GM19023 (cell line): ENCODE measurements around the gene CSNK1G2.

Experiments
- ATAC-seq: cut with Tn5 transposase; IDR thresholded peaks from one replicate; pipeline ENCODE4 v1.9.1; 2021; ENCODE audit warnings: mild to moderate bottlenecking, moderate library complexity; ENCODE audit not compliant: unreplicated experiment

CSNK1G2 gene

DNA sequence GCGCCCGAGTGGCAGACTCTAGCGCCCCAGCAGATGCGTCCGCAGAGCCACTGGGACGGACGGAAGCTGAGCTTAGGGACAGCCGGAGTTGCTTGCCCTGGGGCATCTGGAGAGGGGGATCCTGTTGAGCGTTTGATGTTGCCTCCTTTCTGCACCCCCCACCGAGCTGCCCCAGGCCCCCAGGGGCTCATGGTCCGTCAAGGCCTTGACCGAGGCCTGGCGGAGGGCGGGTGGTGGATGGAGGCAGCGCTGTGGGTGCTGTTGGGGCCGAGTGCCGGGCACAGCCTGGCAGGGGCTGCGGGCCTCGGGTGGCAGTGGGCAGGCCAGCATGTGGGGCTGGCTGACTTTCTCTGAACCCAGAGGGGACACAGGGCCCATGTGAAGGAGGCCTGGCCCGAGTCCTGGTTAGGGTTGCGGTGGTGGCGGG, 2.7 kb downstream of the CSNK1G2 start:
- no peak for ATAC-seq

DNA sequence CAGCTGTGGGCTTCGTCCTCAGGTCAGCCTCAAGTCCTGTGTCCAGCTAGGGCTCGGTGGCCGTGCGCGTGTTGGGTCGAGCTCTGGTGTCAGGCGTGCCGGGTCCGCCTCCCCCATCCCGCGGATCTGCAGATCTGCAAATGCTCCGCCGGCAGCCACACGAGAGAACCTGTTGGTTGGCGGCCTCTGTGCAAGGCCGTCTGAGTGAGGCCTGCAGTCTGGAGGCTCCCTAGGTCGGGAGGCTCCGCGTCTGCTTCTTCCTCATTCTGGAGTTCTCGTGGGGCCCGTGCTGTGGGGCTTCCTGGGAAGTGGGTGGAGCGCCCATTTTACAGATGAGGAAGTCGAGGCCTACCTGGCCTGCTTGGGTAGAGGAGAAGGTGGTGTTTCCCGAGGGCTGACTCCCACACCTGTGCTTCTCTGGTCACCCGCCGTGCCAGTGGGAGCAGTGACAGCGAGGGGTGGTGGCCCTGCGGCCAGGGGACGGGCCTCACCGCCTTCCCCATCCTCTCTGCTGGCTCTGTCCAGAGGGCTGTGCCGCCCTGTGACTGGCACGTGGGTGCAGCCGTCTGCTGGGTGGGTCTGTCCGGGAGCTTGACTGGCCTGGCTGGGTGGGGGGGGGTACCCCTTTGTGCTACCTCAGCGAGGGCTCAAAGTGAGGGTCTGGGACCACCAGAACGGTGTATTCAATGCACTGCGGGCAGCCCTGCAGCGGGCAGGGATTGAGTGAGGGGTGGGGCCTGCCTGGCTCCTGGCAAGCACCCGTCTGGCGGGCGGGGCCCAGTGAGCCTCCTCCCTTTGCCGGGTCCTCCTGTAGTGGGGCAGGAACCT, 3.3 kb downstream of the CSNK1G2 start:
- no peak for ATAC-seq

DNA sequence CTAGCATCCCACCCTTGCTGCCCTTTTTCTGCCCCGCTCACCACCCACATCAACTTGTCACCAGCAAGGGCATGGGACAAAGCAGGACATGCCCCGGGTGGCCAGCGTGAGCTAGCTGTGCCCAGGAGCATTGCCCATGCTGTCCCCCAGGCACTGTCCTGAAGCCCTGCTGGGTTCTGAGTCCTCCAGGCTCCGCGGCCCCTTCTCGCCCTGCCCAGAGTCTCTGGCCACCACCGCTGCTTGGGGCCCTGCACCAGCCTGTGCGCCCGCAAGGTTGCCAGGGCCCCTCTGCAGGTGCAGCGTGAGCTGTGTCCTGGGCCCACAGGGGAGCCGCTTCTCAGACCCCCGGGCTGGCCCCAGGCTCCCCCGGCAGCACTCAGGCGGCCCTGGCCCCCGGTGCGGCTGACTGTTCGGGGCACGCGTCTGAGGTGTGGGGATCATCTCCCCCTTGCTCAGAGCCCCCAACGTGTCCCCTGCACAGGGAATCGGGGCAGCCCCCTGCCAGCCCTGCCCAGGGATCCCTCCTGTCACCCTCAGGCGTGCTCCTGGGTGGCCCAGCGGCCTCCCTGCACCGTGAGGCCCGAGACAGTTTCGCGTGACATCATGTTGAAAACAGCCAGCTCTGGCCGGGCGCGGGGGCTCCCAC, 4.1 kb downstream of the CSNK1G2 start:
- ATAC-seq = no peak

DNA sequence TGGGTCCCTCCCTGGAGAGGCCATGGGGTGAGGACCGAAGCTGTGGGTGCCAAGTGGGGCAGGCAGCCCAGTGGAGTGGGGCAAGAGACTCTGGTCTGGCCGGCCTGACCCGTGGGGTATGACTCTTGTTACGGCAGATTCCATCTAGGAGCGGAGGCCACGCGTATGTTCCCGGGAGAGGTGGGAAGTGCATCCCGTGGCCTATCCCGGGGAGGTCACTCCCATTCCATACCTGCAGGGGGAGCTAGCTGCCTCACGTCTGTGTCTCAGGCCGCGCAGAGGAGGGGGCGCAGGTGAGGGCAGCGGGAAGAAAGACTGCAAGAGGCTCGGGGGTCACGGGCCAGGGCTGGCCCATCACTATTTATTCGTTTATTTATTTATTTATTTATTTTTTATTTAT, 4.9 kb downstream of the CSNK1G2 start:
- ATAC-seq = no peak

DNA sequence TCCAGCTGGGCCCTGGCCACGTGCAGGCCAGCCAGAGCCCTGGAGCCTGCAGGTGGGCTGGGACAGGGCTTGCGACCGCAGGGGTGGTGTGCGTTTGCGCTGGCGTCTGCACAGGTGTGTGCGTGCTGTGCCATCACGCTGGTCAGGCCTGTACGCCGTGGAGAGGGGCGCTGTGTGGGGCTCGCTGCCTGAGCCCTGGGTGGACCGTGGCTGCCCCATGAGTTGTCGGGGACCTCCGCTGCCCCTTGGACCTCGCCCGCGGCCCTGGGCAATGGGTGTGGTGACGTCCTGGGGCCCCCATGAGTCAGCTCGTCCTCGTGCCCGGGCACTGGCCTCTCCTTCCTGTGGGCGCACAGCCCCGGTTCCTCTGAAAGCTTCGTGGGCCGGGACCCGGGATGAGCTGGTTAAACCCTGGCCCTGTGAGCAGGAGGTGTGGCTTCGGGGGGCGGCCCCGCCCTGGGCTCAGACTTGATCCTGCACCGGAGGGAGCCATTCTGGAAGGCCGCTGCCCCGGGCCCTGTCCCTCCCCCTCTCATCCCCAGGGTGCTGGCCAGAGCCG, 6.8 kb downstream of the CSNK1G2 start:
- ATAC-seq = no peak

DNA sequence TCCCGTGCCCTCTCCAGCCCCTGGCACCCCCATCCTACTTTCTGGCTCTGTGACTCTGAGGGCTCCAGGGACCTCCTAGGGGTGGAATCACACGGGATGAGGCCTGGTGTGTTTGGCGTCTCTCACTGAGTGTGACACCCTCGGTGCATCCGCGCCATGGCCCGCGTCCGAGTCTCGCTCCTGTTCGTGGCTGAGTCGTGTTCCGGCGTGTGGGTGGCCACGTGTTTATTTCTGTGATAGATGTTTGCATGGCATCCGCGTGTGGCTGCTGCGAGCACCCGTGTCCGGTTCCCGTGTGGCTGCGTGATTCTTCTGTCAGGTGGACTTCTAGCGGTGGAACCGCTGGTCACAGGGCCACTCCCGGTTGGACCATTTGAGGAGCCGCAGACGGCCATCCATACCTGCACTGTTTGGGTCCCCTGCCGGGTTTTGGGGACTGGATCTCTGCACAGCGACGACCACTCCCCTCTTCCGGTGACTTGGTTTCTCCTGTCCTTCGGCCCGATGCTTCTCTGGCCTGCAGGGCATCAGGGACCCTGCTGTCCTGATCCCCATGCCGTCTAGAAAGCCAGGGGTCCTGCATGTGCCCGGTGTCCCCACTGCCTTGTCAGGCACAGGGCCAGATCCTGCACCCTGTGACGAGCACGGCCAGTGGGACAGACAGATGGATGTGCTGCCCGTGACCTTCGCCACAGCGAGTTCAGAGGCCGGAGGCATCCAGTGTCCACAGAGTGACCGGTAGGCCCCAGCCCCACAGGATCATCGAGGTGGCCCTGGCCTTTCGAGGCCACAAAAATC, 8.5 kb downstream of the CSNK1G2 start:
- no peak for ATAC-seq

DNA sequence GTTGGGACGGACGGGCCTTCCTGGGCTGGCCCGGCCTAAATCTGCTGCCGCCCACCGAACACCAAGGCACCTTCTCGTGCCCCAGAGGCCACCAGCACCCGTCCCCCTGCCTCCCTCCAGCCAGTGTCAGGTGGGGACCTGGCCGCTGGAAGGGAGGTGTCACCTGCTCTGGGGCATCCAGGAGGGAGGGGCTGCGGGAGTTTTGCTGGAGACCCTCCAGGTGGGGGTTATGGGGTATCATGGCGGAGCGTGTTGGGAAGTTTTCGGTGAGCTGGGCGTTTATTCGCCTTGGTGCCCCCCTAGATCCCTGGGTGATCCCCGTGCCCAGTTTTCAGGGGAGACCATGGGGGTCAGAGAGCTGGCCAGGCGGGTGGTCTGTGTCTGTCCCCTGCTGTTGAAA, 9.7 kb downstream of the CSNK1G2 start:
- ATAC-seq = no peak

DNA sequence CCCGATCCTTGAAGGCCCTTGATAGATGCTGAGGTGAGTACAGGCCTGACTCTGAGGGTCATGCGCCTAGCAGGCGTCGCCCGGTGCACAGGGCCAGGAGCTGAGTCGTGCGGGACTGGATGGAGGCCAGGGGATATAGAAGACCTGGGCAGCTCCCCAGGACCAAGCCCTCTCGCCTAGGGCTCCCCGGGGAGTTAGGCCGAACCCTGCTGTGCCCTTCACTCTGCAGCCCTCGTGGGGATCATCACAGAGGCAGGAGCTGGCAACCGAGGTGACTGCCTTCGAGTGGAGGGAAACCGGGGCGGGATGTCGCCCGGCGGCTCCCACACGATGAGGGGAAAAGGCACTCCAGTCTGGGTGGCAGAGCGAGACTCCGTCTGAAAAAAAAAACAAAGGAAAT, 11.7 kb downstream of the CSNK1G2 start:
- ATAC-seq = no peak

DNA sequence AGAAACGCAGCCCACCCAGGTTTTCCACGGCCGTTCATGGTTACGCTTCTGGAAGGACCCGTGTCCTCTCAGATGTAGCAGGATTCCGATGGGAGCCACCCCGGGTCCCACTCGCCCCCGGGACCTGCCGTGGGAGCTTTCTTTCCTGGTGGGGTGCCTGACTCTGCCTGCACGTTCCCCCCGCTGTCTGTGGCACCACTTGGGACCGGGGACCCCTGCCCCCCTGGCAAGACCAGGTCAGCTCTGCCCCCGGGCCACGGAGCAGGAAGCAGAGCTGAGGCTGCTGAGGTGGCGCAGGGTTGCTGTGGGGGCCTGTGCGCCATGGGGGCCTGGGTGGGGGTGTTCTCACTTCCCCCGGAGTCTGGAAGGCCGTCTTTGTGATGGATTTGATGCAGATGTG, 12.1 kb downstream of the CSNK1G2 start:
- ATAC-seq = no peak

DNA sequence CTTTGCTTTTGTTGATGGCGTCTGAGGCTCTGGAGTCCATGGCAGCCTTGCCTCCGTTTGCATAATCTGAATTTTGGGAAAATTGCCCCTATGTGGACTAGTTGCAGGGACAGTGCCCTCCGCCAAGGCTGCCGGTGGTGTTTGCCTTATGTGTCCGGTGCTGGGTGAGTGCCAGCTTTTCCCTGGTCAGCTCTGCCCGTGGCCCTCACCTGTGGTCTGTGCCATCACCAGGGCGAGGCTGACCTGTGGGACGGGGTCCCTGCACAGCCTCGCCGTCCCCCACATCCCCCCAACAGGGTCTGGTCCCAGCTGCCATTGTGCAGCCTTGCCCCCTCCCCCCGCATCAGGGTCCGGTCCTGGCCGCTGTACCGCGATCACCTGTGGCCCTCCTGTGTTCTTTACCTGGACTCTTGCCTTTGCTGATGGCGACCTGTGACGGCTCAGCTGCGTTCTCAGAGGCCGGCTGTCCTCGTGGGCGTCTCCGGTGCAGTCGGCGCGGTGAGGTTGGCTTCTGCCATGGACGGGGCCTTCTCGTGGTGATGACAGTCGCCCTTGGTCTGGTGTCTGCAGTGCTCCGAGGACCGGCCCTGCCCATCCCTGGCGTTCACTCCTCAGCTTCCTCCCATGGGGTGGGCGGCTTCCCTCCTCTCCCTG, 12.6 kb downstream of the CSNK1G2 start:
- no peak for ATAC-seq

DNA sequence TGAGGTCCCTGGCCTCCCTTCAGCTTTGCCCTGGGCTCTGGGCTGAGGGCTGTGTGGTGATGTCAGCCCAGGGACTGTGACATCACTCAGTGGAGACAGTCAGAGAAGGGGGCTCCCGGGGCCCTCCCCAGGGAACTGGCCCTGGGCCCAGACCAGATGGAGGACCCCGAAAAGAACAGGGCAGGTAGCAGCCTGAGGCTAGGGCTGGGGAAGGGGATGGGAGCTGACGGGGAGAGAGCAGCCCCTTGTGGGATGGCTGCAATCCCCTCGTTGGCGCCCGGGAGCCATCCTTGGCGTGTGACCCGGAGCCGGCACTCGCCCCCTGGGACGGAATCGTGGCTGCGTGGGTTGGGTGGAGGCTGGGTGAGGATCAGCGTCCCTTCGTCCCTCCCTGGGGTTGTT, 13.6 kb downstream of the CSNK1G2 start:
- no peak for ATAC-seq

DNA sequence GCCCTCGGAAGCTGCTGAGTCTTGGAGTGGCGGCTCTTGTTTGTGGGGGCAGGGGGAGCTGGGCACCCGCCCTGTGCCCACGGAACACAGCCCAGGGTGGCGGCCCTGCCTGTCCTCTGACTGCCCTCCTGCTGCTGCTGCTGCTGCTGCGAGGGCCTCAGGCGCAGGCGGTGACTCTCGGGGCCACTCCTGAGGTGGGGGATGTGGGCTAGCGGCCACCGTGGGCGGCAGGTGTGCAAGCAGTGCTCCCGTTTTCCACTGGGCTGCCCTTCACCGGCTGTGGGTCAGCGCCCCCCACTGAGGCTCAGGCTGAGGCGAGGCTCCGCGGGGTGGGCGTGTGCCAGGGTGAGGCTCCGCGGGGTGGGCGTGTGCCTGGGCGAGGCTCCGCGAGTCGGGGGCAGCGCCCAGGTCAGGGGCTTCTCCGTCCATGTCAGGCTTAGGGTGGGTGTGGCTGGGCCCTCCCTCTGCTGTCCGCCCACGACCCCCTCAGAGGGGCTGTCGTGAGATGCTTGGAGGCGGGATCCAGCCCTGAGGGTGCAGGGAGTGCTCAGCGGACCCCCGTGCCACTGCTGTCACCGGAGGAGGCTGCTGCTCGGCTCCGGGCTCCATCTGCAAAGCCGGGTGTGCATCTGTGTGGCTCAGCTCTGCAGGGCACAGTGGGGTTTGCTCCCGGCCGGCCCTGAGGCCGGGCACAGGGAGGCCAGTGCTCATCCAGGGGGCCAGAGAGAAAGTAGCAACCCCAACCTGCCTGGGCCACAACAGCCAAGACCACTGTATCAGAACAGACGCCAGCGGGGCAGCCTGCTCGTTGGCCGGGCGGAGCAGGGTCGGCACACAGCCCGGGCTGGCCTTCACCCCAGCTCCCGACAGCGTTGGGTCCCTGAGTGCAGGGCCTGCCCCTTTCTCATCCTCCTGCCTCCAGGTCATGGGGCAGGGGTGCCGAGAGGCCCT, 14.5 kb downstream of the CSNK1G2 start:
- no peak for ATAC-seq

DNA sequence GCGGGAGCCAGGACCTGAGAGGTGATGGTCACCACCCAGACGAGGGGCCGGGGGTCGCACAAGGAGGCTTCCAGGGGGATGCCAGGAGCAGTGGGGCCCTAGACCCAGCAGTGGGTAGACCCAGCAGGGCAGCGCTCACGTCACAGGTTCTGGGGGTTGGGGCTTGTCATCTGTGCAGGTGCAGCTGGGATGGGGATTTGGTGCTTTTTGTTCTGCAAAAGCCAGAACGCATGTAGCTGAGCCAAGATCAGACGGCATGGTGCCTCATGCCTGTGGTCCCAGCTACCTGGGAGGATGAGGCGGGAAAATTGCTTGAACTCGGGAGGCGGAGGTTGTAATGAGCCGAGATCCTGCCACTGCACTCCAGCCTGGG, 15.1 kb downstream of the CSNK1G2 start:
- ATAC-seq = no peak

DNA sequence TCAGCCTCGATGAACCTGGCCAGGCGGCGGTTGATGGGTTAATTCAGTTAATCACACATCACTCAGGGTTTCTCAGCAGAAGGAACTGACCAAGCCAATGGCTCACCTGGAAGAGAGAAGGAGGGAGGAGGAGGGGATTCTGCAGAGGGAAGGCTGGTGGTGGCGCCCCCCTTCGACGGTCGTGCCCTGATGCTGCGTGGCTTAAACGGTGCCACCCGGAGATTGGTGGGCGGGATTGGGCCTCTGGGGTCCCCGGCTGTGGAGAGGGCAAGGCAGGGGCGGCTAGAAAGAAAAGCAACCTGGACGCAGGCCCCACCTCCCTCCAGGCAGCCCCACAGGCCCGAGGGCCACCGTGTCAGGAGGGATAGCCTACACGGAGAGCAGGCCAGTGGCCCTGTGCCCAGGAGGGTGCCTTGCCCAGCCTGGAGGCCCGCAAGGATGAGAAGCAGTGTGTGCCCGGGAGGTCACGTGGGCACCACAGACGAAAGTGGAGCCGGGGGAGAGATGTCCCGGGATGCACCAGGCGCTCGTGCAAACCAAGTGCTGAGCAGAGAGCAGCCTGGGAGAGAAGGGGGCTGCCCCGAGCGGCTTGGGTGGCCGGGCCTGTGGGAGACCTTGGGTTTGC, 16.0 kb downstream of the CSNK1G2 start:
- no peak for ATAC-seq

DNA sequence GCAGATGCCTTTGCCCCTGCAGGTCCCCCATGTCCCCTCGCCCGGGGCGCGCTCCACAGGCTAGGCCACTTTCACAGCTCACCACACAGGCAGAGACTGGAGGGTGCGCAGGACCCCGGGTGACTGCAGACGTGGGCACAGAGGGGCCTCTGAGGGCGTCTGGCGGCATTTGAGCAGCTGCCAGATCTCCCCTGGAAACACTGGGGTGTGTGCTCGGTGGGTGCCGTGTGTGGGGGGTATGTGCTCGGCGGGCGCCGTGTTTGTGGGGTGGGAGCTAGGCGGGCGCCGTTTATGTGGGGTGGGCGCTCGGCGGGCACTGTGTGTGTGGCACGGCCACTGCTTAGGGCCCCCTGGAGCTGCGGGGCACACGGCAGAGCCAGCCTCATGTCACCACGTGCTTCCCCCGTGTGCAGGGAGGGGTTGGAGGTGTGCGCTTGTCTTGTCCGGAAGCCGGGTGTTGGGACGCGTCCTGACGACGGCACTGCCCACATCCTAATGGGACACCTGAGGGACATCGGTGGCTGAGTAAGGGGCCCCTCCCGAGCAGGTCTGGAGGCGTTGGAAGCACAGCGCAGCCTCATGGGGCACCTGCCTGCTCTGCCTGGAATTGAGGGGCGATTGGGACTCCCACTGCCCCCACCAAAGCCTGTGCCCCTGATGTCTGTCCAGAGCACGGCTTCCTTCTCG, 16.7 kb downstream of the CSNK1G2 start:
- no peak for ATAC-seq

DNA sequence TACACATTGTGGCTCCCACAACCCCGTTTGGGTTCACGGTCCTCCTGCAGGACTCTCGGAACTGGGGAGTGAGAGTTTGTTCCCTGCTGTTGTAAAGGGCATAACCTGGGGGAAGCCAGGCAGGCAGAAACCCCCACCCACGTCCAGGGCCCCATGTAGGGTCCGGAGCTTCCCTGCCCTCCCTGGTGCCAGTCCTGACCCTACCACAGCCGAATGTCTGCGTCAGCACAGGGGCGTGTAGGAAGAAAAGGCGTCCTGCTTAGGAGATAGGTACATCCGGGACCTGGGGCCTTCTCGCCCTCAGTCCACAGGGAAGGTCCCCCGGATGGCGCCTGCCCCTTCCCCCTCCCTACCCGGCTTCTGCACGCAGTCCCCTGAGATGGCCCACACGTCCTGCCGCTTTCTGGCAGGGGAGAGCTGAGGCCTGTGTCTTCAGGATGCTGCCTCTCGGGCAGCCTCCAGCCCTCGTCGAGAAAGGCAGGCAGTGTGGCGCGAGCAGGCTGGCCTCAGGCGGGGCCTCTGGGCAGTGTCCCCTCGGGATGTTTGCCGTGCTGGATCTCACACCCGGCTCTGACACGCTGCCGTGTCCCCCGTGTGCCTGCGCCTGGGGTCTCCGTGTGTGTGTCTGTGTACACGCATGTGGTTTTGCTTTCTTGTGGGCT, 19.1 kb downstream of the CSNK1G2 start:
- no peak for ATAC-seq

DNA sequence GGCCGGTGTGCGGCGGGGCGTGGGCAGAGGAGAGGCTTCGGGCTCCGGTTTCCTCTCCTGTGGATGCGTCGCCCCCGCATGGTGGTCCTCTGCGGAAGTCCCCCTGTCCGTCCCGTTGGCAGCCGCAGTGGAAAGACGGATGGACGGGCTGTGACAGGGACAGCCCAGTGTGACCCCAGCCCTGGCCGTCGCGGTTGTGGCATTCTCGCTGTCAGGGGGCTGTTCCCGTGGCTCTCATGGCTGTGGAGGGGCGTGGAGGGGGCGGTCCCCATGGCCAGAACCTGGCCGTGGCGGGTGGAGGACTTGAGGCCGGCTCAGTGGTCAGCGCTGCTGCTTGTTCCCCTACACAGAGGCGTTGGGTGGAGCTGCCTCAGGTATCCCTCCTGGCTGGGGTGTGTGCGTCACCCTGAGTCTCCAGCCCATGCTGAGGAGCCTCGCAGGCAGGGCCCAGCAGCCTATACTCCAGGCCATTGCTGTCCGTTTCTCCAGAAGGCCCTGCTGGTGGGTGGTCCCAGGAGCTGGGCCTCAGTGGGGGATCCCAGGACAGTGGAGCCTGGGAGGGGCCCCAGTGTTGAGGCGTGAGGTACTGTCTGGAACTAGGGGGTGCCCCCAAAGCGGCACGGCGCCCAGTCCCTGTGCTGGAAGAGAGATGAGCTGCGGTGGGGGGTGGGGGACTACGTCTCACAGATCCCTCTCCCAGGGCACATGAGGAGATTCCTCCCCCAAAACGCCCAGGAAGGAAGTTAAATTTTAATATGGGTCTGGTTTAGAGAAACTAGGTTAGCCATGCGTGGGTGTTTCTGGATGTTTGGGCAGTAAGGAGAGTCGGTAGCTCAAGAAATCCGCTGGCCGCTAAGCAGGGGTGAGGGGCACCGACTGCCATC, 20.3 kb downstream of the CSNK1G2 start:
- no peak for ATAC-seq
